OCI-LY7 (cell line): ENCODE measurements around the gene SLC41A3. TPM values are rescaled to one million over a fixed set of nuclear protein-coding genes. Genes with fewer than 3 reads are reported as not detected.
"Not testable (repeated sequence)": the region's sequence is repeated elsewhere in the genome, so short reads cannot be mapped to it uniquely, and the experiment has no call there.

ENCODE experiments used
- BruUV-seq: library from RNA; stranded (reverse); fragments of 400-500 nt; replicated peaks from 2 replicates; lab custom pipeline; 2021; lab: Mats Ljungman, UMichigan
- CTCF ChIA-PET: fragments of 300-600 bp; sonication (Branson Sonifier 250); formaldehyde crosslinking; loops from one replicate; lab custom pipeline; 2022; ENCODE audit warnings: antibody characterized with exemption; ENCODE audit not compliant: unreplicated experiment; lab: Charles Lee
- POLR2A ChIA-PET: fragments of 300-600 bp; sonication (Branson Sonifier 250); formaldehyde crosslinking; loops from one replicate; lab custom pipeline; 2022; ENCODE audit warnings: antibody characterized with exemption; lab: Charles Lee
- DNase-seq: peaks from one replicate; pipeline ENCODE4 v3.0.0-alpha.2; 2015; ENCODE audit warnings: low spot score
- H2AFZ ChIP-seq: fragments of 200-600 bp; sonication (generic), shearing (Covaris generic); 2 replicates; pipeline ENCODE4 v1.6.1; 2014; ENCODE audit warnings: mild to moderate bottlenecking, antibody characterized with exemption, low read length, moderate library complexity
- H3K27ac ChIP-seq: fragments of 200-600 bp; sonication (generic); 2 replicates; pipeline ENCODE4 v1.5.1; 2014; ENCODE audit warnings: mixed run types, low read depth, mild to moderate bottlenecking, moderate library complexity, low read length, inconsistent platforms; ENCODE audit not compliant: poor library complexity, severe bottlenecking
- H3K36me3 ChIP-seq: fragments of 200-600 bp; sonication (generic); 2 replicates; pipeline ENCODE4 v1.6.1; 2014; ENCODE audit warnings: mild to moderate bottlenecking, antibody characterized with exemption, low read length, moderate library complexity, mixed read lengths; ENCODE audit not compliant: insufficient read depth
- H3K4me1 ChIP-seq: fragments of 200-600 bp; sonication (generic); 2 replicates; pipeline ENCODE4 v1.5.1; 2014; ENCODE audit warnings: mild to moderate bottlenecking, low read length; ENCODE audit not compliant: insufficient read depth, poor library complexity, severe bottlenecking
- H3K4me2 ChIP-seq: fragments of 200-600 bp; sonication (generic); 2 replicates; pipeline ENCODE4 v1.6.1; 2014; ENCODE audit warnings: mild to moderate bottlenecking, low read length
- H3K4me3 ChIP-seq: fragments of 200-600 bp; sonication (generic); 2 replicates; pipeline ENCODE4 v1.5.1; 2014; ENCODE audit warnings: mild to moderate bottlenecking, low read depth, low read length; ENCODE audit not compliant: poor library complexity, severe bottlenecking
- H3K79me2 ChIP-seq: fragments of 200-600 bp; sonication (generic); 2 replicates; pipeline ENCODE4 v1.6.1; 2016; ENCODE audit warnings: low read depth, mild to moderate bottlenecking, low read length, moderate library complexity, mixed read lengths; ENCODE audit not compliant: insufficient read depth
- H3K9me2 ChIP-seq: fragments of 200-600 bp; sonication (generic); 2 replicates; pipeline ENCODE4 v1.6.1; 2016; ENCODE audit warnings: mild to moderate bottlenecking, low read length, mixed read lengths; ENCODE audit not compliant: insufficient read depth
- H3K9me3 ChIP-seq: fragments of 200-600 bp; sonication (generic); 2 replicates; pipeline ENCODE4 v1.6.1; 2014; ENCODE audit warnings: mild to moderate bottlenecking, mixed run types, low read length, mixed read lengths
- H4K20me1 ChIP-seq: fragments of 200-600 bp; sonication (generic); 2 replicates; pipeline ENCODE4 v1.6.1; 2014; ENCODE audit warnings: mild to moderate bottlenecking, antibody characterized with exemption, low read length, moderate library complexity, mixed read lengths; ENCODE audit not compliant: insufficient read depth
- CTCF ChIP-seq: fragments of 200-600 bp; sonication (generic); conservative IDR thresholded peaks from 2 replicates; pipeline ENCODE4 v1.5.1; 2014; ENCODE audit warnings: mild to moderate bottlenecking, antibody characterized with exemption, low read length, moderate library complexity, mixed read lengths
- EZH2phosphoT487 ChIP-seq: fragments of 200-600 bp; sonication (generic); IDR thresholded peaks from 2 replicates; pipeline ENCODE4 v1.6.1; 2018; ENCODE audit warnings: low read depth, borderline replicate concordance, mild to moderate bottlenecking, mixed run types, antibody characterized with exemption, low read length, moderate library complexity, mixed read lengths
- intact Hi-C: fragments of 100-400 bp; cut with micrococcal nuclease; formaldehyde crosslinking; loops from one replicate; pipeline ENCODE4 v1.10.0; 2022; ENCODE audit not compliant: unreplicated experiment
- total RNA-seq, 2 experiments: library from RNA; depleted of rRNA in 1 of 2; stranded (reverse); fragments of >200 nt in 1 of 2; shearing (Covaris generic) in 1 of 2; gene quantifications; 2 replicates each; pipeline ENCODE4 v1.2.3, GENCODE V29; 2014 to 2022

SLC41A3 gene
- total RNA-seq, 2 experiments from 2014 or later, result 31.9 to 35.9 TPM

- no TSS peak for BruUV-seq
- no peaks in the 10 kb centered on the region for H3K79me2 ChIP-seq
- no peaks in the 10 kb centered on the region for H3K9me2 ChIP-seq
- peaks cover 4% of the 10 kb centered on the region; the same call in 1 of the 2 replicates for H3K36me3 ChIP-seq
- ChIA-PET CTCF (no interaction called here), POLR2A (interaction anchor here (0.6 kb wide), 1 partner anchor 476 kb away, joined by 3 read pairs; no protein-coding TSS in a partner anchor)
- no peak overlapping the region for H3K27ac ChIP-seq
- H2AFZ ChIP-seq, result no peak overlapping the region
- no peaks in the 10 kb centered on the region for H4K20me1 ChIP-seq
- H3K9me3 ChIP-seq, result peaks cover 20% of the 10 kb centered on the region
- H3K4me2 ChIP-seq, result no peak overlapping the region
- TF ChIP-seq CTCF (no peak), EZH2phosphoT487 (no peak)
- H3K4me1 ChIP-seq, result no peaks in the 10 kb centered on the region
- intact Hi-C loops, result no loop called here
- DNase-seq, result no peak
- no peak overlapping the region for H3K4me3 ChIP-seq
These were observed 7.8 kb downstream of the SLC41A3 start for GRCh38 chr3:126076140-126076539.

- Histone ChIP-seq H3K4me3 (no peak overlapping the region), H2AFZ (no peak overlapping the region), H3K9me2 (no peaks in the 10 kb centered on the region), H4K20me1 (no peaks in the 10 kb centered on the region), H3K36me3 (peaks cover 4% of the 10 kb centered on the region; the same call in 1 of the 2 replicates), H3K27ac (no peak overlapping the region), H3K79me2 (no peaks in the 10 kb centered on the region), H3K4me2 (no peak overlapping the region), H3K9me3 (peaks cover 11% of the 10 kb centered on the region), H3K4me1 (no peaks in the 10 kb centered on the region)
- ChIA-PET POLR2A (interaction anchor here (0.6 kb wide), 1 partner anchor 11 kb away, joined by 3 read pairs; no protein-coding TSS in a partner anchor), CTCF (no interaction called here)
- no TSS peak for BruUV-seq
- no peak for DNase-seq
- intact Hi-C loops, result no loop called here
- TF ChIP-seq CTCF, result no peak
- no peak for TF ChIP-seq EZH2phosphoT487
These were observed 13.8 kb downstream of the SLC41A3 start for GRCh38 chr3:126070146-126070545.

GRCh38 chr3:126067959-126068358 is 16.0 kb downstream of the SLC41A3 start:
- Histone ChIP-seq H3K9me3 (no peaks in the 10 kb centered on the region), H4K20me1 (no peaks in the 10 kb centered on the region), H3K4me1 (peaks cover 7% of the 10 kb centered on the region), H3K4me2 (no peak overlapping the region), H3K79me2 (no peaks in the 10 kb centered on the region), H2AFZ (no peak overlapping the region), H3K9me2 (no peaks in the 10 kb centered on the region), H3K4me3 (no peak overlapping the region), H3K27ac (no peak overlapping the region), H3K36me3 (peaks cover 4% of the 10 kb centered on the region; the same call in 1 of the 2 replicates)
- BruUV-seq, result no TSS peak
- TF ChIP-seq EZH2phosphoT487, result no peak
- TF ChIP-seq CTCF, result no peak
- intact Hi-C loops, result no loop called here
- DNase-seq, result no peak
- ChIA-PET CTCF (no interaction called here), POLR2A (no interaction called here)

GRCh38 chr3:126066676-126067075 is 17.2 kb downstream of the SLC41A3 start:
- DNase-seq, intact Hi-C loops: not testable (repeated sequence)
- POLR2A ChIA-PET, result interaction anchor here (0.6 to 1.2 kb wide), 3 partner anchors 21 to 652 kb away, joined by 3 to 4 read pairs (median 3); no protein-coding TSS in a partner anchor

More at GRCh38 chr3:126066676-126067075, 17.2 kb downstream of the SLC41A3 start:
- H3K27ac ChIP-seq, CTCF ChIA-PET, H4K20me1 ChIP-seq, H3K4me2 ChIP-seq, H3K4me1 ChIP-seq, BruUV-seq, H3K9me2 ChIP-seq, H2AFZ ChIP-seq, H3K4me3 ChIP-seq, H3K9me3 ChIP-seq, H3K79me2 ChIP-seq, H3K36me3 ChIP-seq: not testable (repeated sequence)
